HG03460 (cell line): ENCODE results near the gene TMEM132D.

Source experiments
- ATAC-seq: cut with Tn5 transposase; IDR thresholded peaks from one replicate; pipeline ENCODE4 v1.9.1; 2021; ENCODE audit not compliant: unreplicated experiment

The TMEM132D gene

GRCh38 chr12:129672110-129672509 lies 231.7 kb downstream of the TMEM132D start:
- ATAC-seq = no peak

GRCh38 chr12:129670256-129670920 lies 233.4 kb downstream of the TMEM132D start:
- no peak for ATAC-seq

DNA sequence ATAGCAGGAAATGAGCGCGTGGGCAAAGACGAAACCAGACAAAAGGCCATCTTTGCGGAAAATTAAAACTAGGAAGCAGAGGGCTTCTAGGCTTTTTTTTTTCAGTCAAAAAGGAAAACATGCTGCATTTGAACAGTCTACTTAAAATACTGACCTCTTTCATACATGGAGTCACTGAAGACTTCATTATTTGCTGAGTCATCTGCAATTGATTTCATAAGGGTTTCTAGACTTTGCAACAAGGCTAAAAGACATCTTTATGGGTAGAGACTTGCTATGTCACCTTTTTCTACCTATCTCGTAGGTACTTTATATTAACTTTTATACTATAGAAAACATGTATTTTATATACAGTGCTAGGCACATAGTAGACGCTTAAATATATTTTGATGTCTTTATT lies 238.4 kb downstream of the TMEM132D start:
- ATAC-seq = no peak

GRCh38 chr12:129662234-129662633 lies 241.6 kb downstream of the TMEM132D start:
- ATAC-seq = no peak

GRCh38 chr12:129660946-129661345 lies 242.9 kb downstream of the TMEM132D start:
- ATAC-seq = no peak

DNA sequence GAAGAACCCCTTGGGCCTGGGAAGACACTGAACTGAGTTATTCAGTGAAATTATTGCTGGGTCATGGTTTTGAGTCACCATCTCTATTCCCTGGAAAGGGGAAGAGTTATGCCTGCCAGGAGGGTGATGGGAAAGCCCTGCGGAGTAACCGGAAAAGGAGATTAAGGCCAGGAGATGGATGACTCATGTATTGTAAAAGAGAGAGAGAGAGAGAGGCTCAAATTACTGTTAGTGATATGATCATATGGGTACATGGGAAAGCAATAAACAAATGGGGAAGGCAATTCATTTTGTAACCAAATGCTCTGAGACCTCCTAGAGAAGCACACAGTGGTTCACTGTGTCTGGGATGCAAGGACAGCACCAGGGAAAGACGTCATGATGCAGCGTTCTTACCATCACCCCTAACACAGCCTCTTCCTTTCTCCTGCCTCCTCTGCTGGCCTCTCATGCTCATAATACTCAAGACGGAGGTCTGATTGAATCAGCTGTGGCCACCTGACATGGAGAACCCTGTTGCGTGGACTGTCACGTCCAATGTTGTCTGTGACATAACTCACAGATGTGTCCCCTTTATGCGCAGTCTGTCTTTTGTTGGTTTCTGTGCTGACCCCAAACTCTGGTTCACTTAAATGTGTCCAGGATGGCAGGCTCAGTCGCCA lies 243.7 kb downstream of the TMEM132D start:
- ATAC-seq = no peak

GRCh38 chr12:129657179-129657578 lies 246.6 kb downstream of the TMEM132D start:
- no peak for ATAC-seq

GRCh38 chr12:129651951-129652350 lies 251.9 kb downstream of the TMEM132D start:
- no peak for ATAC-seq

DNA sequence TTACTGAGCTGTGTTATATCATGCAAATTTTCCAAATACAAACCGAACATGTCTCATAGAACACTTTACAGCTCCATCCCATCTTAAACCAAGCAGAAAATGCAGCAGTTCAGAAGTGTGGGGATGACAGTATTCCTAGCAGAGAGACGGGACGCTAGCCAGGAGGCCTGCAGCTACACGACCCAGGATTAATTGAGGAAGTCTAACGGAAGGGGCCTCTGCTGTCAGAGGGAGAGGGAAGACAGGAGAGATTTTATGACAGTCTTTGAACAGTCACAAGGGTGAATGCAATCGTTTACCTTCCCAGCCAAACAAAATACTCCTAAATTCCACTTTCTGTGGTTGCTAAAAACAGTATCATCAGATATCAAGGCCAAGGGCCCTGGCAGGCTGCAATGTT lies 261.9 kb downstream of the TMEM132D start:
- ATAC-seq = no peak

GRCh38 chr12:129635021-129635685 lies 268.7 kb downstream of the TMEM132D start:
- ATAC-seq = no peak

- no peak for ATAC-seq
Observed at GRCh38 chr12:129631316-129631715, 272.5 kb downstream of the TMEM132D start.

DNA sequence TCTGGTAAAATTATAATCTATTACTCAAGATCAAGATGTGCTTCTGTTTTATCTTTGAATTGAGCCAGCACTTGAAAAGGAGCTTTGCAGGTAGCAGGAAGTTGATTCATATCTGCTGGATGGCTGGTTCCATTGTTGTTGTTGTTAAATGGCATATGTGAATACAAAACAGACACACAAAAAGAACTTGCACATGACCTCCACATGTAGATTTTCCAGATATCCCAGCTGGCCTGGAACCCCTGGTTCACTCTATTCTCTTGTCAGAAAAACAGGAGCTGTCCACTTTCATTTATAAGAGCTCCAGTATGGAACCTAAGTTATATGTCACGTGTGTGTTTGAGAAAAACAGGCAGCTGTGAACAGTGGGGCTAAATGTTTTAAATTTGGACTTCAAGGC lies 273.9 kb downstream of the TMEM132D start:
- ATAC-seq = no peak

GRCh38 chr12:129622566-129622965 lies 281.3 kb downstream of the TMEM132D start:
- ATAC-seq = no peak

- no peak for ATAC-seq
Observed at GRCh38 chr12:129619271-129619670, 284.6 kb downstream of the TMEM132D start.

DNA sequence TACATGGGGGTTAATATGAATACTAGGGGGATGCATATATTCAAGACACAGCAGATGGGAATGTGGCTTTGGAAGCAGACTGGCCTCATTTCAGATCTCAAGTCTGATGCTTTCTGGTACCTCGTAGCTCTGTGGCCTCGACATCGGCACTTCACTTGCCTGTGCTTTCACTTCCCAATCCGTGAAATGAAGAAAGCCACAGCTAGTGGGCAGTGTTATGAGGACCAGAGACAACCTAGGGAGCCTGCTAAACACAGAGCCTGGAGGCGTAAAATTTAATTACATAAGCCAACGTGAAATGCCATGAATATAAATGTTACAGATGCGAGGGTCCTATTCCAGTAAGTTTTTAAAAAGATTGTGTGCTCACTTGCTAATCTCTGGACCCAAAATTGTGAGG lies 286.0 kb downstream of the TMEM132D start:
- ATAC-seq = no peak

DNA sequence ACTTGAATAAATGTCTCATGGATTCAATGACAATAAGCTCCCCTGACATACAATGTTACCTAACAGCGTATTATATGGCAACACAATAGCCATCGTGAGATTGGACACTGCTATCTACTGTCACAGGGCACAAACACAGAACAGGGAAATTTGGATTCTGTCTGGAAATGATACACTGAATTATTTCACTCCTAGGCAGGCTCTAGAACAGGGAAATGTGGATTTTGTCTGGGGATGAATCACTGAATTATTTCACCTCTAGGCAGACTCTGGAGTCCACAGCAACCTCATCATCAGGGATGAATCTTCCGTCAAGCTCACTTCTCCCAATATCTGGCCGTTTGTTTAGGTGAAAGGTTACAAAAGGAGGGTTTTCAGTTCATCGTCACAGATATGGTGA lies 288.8 kb downstream of the TMEM132D start:
- no peak for ATAC-seq

GRCh38 chr12:129614221-129614885 lies 289.5 kb downstream of the TMEM132D start:
- no peak for ATAC-seq

- no peak for ATAC-seq
Observed at GRCh38 chr12:129613314-129613713, 290.5 kb downstream of the TMEM132D start.

- no peak for ATAC-seq
Observed at GRCh38 chr12:129610601-129611120, 293.2 kb downstream of the TMEM132D start.

- no peak for ATAC-seq
Observed at GRCh38 chr12:129607756-129608155, 296.1 kb downstream of the TMEM132D start.

DNA sequence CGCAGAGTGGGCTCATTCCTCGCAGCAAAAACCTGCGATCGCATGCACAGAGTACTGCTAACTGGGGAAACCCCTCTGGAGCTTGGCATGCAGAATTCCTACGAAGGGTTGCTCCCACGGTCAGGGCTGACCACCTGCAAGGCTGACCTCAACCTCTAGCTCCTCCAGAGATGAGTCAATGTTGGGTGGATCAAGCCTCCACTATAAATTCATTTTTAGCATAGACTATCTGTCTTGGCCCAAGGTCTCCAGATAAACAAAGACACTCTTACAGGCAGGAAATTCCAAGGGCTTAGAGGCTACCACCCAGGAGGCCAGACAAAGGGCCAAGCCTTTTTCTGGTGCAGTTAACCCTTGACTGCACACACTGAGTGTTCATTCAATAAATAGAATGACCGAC lies 296.5 kb downstream of the TMEM132D start:
- no peak for ATAC-seq
